DMS53 treated with DMSO at 0.1 percent for 48 hours (cell line): ENCODE results near the gene PTMA.
"Not testable (repeated sequence)": the region's sequence is repeated elsewhere in the genome, so short reads cannot be mapped to it uniquely, and the experiment has no call there.

ENCODE experiments used
- DNase-seq: peaks from one replicate; lab custom pipeline; 2025; ENCODE audit not compliant: unreplicated experiment; lab: John Stamatoyannopoulos, UW

The PTMA gene

GRCh38 chr2:231714639-231715498 lies 6.5 kb downstream of the PTMA start:
- peak; percentile 35 for DNase-seq

- no peak for DNase-seq
These were observed 7.1 kb downstream of the PTMA start for GRCh38 chr2:231715499-231715837.

GRCh38 chr2:231715988-231716616 lies 7.8 kb downstream of the PTMA start:
- DNase-seq: no peak

- no peak for DNase-seq
These were observed 8.4 kb downstream of the PTMA start for GRCh38 chr2:231716666-231717280.

- DNase-seq: no peak
These were observed 9.2 kb downstream of the PTMA start for GRCh38 chr2:231717281-231718171.

- DNase-seq: no peak
These were observed 10.5 kb downstream of the PTMA start for GRCh38 chr2:231718799-231719198.

- DNase-seq: no peak
These were observed 12.1 kb downstream of the PTMA start for GRCh38 chr2:231720292-231720986.

- DNase-seq: no peak
These were observed 13.0 kb downstream of the PTMA start for GRCh38 chr2:231720987-231721966.

- no peak for DNase-seq
These were observed 14.5 kb downstream of the PTMA start for GRCh38 chr2:231722721-231723307.

GRCh38 chr2:231725476-231725875 lies 17.2 kb downstream of the PTMA start:
- no peak for DNase-seq

- DNase-seq: no peak
These were observed 18.0 kb downstream of the PTMA start for GRCh38 chr2:231726276-231726675.

GRCh38 chr2:231727621-231728020 lies 19.3 kb downstream of the PTMA start:
- DNase-seq: no peak

GRCh38 chr2:231732604-231733003 lies 24.3 kb downstream of the PTMA start:
- no peak for DNase-seq

- no peak for DNase-seq
These were observed 29.4 kb downstream of the PTMA start for GRCh38 chr2:231737761-231738160.

GRCh38 chr2:231743376-231744116 lies 35.2 kb downstream of the PTMA start:
- no peak for DNase-seq

- no peak for DNase-seq
These were observed 37.1 kb downstream of the PTMA start for GRCh38 chr2:231745303-231746038.

GRCh38 chr2:231748153-231748896 lies 40.0 kb downstream of the PTMA start:
- not testable (repeated sequence) for DNase-seq
